ENCODE results near the gene CNTNAP3.
"Not testable (repeated sequence)": the region's sequence is repeated elsewhere in the genome, so short reads cannot be mapped to it uniquely, and the experiment has no call there.

The CNTNAP3 gene

DNA sequence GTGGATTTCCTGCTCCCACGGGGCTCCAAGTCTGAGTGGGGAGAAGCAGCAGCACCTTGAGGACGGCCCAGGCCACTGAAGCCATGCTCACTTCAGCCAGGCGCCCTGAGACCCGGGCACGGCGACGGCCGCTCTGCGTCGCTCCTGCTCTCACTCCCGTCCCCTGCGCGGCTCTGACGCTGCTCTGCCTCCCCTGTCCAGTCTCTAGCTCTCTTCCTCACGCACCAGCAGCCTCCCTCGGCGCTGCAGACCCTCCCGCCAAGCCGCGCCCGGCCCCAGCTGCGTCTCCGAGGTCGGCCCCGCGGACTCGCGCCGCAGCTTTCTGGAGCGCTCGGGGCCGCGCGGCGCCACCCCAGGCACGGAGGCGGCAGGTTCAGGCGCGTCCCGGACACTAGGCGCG lies at the start of gene CNTNAP3:
Gene CNTNAP3, minus strand, starts transcription at position 188 of the 400 bp plus-strand sequence. Its CDS starts 103 bp downstream, at position 85.
- DNase-seq: not testable (repeated sequence)

GRCh38 chr9:39279995-39280394 lies 8.0 kb downstream of the CNTNAP3 start:
- DNase-seq: not testable (repeated sequence)

GRCh38 chr9:39242513-39242912 lies 45.5 kb downstream of the CNTNAP3 start:
- DNase-seq: not testable (repeated sequence)

DNA sequence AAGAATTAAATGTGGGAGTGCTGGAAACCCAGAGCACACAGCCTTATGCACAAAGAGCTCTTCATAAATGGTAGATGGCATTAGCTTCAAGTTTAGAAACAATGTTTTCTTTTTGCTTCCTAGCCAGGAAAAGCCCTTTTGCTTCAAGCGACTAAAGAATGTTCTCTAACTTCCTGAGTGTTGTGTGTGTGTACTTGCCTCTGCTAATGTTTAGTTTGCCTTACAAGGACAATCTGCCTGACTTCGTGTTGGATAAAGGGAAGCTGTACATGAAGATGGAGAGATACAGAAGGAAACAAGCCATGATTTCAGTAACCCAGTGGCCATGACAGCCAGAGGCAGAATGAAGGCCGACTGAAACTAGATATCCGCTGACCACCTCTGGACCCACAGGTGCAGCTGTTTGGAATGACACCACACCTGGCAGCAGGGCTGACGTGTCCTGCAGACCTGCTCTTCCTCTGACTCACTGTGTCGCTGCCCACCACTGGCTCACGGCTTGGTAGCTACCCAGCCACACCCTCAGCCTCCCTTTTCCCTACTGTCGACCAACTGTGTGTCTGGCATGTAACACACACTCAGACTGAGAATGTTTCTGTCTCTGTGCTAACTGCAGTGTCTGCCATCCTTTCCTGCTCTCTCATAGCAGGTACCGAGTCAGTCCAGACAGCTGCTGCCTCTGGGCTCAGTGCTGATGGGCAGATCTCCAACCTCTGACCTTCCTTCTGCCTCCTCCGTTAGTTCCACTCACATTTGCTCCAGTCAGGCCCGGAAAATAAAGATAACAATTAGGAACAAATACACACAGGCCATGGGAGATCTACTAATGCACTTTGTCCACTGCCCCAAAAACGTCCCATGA lies 55.6 kb downstream of the CNTNAP3 start:
- DNase-seq: not testable (repeated sequence)

DNA sequence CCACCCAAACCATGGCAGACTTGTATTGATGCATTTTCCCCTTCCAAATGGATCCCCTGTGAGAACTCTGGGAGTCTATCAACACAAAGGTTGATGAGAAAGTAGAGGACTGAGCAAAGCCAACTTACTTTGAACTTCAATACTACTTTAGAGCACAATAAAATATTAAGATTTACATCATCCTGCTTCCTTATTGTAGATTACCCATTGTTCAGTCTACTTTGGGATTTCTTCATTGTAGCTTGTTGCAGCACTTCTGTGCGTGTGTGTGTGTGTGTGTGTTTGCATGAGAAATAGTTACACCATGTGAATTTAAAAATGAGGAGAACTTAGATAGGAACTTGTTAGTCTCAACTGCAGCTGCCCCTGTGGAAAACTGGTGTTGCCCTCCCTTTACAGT lies 72.0 kb downstream of the CNTNAP3 start:
- not testable (repeated sequence) for DNase-seq

DNA sequence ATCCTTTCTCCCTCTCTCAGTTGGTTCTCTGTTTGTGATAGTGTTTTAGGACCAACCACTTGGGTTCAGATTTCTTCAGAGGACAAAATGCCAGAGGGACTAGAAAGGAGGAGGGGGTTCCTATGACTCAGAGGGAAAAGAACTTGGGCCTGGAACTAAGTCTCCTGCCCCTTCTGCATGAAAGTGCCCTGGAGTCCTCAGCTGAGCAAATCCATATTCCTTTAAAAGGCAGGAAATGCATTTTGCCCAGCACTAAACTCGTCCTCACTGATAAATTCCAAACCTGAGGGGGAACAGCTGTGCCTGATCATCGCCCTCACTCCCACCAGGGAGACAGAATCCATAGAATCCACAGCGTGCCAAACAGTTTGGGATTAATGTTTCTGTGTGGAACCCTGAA lies 78.2 kb downstream of the CNTNAP3 start:
- DNase-seq: not testable (repeated sequence)

- DNase-seq: not testable (repeated sequence)
Observed at GRCh38 chr9:39206643-39207042, 81.3 kb downstream of the CNTNAP3 start.

DNA sequence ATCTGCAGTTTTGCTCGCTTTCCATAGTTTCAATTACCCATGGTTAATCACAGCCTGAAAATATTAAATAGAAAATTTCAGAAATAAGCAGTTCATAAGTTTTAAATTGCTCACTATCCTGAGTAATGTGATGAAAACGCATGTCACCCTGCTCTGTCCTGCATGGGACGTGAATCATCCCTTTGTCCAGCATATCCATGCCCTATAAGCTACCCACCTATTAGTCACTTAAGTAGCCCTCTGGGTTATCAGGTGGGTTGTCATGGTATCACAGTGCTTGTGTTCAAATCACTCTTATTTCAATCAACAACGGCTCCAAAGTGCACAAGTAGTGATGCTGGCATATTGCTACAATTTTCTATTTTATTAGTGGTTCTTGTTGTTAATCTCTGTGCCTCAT lies 82.1 kb downstream of the CNTNAP3 start:
- not testable (repeated sequence) for DNase-seq

- DNase-seq: not testable (repeated sequence)
Observed at GRCh38 chr9:39200412-39200811, 87.6 kb downstream of the CNTNAP3 start.

- not testable (repeated sequence) for DNase-seq
Observed at GRCh38 chr9:39198000-39198709, 89.8 kb downstream of the CNTNAP3 start.

DNA sequence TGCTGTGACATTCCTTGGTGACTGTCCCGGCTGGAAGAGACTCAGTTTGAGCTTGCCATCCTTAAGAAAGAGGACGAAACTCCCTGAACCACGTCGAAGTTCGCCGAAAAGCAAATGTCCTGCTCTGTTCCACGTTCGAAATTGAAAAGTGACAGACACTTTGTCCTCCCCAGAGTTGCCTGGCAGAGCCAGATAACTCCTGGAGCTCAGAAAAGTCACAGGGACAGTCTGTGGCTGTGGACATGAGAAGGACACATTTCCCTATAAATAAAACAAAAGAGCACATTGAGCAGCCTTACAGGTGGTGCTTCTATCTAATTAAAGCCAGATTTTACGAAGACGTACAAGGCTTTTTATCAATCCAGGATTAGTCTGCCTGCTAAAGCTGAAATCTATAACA lies 116.6 kb downstream of the CNTNAP3 start:
- DNase-seq: not testable (repeated sequence)

- not testable (repeated sequence) for DNase-seq
Observed at GRCh38 chr9:39157714-39158113, 130.3 kb downstream of the CNTNAP3 start.

- DNase-seq: not testable (repeated sequence)
Observed at GRCh38 chr9:39132826-39133552, 155.0 kb downstream of the CNTNAP3 start.

DNA sequence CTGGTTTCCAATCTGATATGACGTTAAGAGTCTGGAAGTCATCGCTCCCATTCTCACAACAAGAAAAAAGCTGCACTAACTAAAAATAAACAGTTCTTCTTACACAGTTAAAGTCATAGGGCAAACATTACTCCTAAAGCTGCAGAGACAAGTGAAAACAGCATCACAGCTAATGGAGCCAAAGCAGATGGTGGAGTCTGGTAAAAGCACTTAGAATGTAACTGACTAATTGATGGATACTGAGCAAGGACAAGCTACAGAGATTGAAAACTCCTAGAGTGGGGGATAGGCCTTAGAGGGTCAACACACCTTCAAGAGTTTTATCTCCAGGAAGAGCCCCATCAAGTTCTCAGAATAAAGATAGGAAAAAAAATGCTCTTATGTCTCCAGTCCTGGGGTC lies 166.6 kb downstream of the CNTNAP3 start:
- not testable (repeated sequence) for DNase-seq

DNA sequence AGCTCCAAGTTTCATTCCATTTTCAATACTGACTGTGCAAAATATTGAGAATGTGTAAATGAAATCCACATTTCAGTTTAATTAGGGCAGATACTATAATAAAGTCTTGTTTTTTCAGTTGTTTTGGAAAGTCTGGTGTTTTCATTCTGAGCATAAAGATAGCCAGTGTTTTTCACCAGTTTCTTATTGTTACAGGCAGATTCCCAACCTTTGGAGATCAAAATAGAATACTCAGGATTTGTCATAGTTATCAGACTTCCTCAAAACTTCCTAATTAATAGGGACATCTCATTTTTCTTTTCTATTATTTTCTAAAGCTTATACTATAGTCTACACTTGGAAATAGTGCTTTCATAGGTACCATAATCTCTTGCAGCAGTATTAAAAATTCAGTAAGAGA lies 176.2 kb downstream of the CNTNAP3 start:
- not testable (repeated sequence) for DNase-seq

- DNase-seq: no peak
Observed at GRCh38 chr9:39108145-39108544, 179.8 kb downstream of the CNTNAP3 start.

DNA sequence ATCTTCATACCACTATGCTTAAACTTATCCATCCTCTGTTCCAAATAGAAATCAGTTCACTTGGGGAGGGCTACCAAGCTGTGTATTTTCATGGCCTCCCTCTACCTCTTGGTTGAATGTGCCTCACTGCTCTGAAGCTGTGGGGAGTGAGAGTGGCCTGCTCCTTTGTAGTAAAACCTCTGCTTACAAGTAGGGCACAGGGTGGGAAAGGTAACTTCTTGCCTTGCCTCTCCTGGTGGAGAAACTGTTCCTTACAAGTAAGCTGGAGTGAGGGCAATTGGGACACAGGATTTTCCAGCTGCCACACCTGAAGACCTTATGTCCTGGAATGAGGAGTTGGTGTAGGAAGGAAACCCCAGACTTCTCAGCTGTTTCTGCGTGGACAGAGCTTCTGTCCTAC lies 190.8 kb downstream of the CNTNAP3 start:
- not testable (repeated sequence) for DNase-seq

GRCh38 chr9:39085311-39085710 lies 202.7 kb downstream of the CNTNAP3 start:
- not testable (repeated sequence) for DNase-seq

DNA sequence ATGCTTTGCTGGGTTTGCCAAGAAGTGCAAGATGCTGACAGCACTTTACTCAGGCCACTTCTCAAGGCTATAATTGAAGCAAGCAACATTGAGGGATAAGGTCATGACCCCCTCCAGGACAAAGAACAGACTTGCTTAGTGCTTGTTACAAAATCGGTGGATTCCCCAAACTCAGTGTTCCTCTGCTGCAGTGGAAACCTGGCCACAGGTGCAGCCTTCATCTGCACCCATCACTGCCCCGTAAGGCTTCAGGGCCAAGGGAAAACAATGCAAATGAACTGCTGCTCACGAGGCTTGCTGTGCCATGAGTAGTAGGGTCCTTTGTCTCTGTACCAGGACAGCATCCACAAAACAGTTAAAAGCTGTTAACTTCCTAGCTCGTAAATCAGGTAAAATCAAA lies 205.4 kb downstream of the CNTNAP3 start:
- DNase-seq: not testable (repeated sequence)

GRCh38 chr9:39080081-39080480 lies 207.9 kb downstream of the CNTNAP3 start:
- not testable (repeated sequence) for DNase-seq

DNA sequence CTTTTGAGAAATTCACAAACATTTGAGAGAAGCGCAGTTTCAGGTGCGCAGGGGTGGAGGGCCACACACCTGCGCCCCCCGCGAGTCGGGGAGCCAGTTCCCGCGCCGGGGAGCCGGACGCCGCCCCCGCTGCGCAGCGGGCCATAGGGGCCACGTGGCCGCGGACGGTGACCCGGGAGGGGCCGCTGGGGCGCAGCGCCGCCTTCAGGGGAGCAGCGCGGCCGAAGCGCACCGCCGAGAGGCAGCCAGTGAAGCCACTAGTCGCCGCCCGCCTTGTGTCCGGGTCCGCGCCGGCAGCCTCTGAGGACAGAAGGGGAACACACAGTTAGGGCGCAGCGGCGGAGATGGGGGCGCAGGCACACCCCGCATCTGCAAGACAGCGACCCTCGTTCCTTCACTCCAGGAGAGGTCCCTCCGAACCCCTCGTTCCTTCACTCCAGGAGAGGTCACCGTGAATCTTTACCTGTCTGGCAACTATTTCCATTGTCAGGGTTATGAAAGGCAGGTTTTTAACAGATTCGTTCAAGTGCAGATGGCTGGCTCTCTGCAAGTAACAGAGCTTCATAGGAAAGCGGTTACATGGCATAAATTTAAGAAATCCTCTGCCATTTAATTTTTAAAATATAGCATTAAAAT lies 209.2 kb downstream of the CNTNAP3 start:
- not testable (repeated sequence) for DNase-seq

- not testable (repeated sequence) for DNase-seq
Observed at GRCh38 chr9:39073537-39073936, 214.4 kb downstream of the CNTNAP3 start.

- DNase-seq: not testable (repeated sequence)
Observed at GRCh38 chr9:39067683-39068082, 220.3 kb downstream of the CNTNAP3 start.

Measured in SHP77 treated with DMSO at 0.1 percent for 48 hours (cell line).